A673 (cell line): Measurements from ENCODE around the gene SLC25A34.

ENCODE experiments used
- EZH2 ChIP-seq: fragments of 200-600 bp; sonication (generic); IDR thresholded peaks from 2 replicates; pipeline ENCODE4 v1.6.1; 2017; ENCODE audit warnings: borderline replicate concordance, low read depth, mild to moderate bottlenecking, mixed read lengths, antibody characterized with exemption, low read length; ENCODE audit not compliant: poor library complexity, severe bottlenecking
- TF ChIP-seq, protein P1 (sequence below): fragments of 300-800, 200-600 bp; sonication (generic); conservative IDR thresholded peaks from 2 replicates; pipeline ENCODE4 v1.5.1; 2017; ENCODE audit warnings: low read depth, mild to moderate bottlenecking, antibody characterized with exemption, low read length, moderate library complexity, mixed read lengths

GRCh38 chr1:15732686-15733081 lies 3.4 kb upstream of the SLC25A34 start:
- TF ChIP-seq, protein P1, sequence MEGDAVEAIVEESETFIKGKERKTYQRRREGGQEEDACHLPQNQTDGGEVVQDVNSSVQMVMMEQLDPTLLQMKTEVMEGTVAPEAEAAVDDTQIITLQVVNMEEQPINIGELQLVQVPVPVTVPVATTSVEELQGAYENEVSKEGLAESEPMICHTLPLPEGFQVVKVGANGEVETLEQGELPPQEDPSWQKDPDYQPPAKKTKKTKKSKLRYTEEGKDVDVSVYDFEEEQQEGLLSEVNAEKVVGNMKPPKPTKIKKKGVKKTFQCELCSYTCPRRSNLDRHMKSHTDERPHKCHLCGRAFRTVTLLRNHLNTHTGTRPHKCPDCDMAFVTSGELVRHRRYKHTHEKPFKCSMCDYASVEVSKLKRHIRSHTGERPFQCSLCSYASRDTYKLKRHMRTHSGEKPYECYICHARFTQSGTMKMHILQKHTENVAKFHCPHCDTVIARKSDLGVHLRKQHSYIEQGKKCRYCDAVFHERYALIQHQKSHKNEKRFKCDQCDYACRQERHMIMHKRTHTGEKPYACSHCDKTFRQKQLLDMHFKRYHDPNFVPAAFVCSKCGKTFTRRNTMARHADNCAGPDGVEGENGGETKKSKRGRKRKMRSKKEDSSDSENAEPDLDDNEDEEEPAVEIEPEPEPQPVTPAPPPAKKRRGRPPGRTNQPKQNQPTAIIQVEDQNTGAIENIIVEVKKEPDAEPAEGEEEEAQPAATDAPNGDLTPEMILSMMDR: no peak
- no peak for TF ChIP-seq EZH2
